GM19463 (cell line): ENCODE measurements around the gene ARFGAP1.
"Not testable (repeated sequence)": the region's sequence is repeated elsewhere in the genome, so short reads cannot be mapped to it uniquely, and the experiment has no call there.

Source experiments
- ATAC-seq: cut with Tn5 transposase; IDR thresholded peaks from one replicate; pipeline ENCODE4 v1.9.1; 2021; ENCODE audit warnings: mild to moderate bottlenecking, moderate library complexity; ENCODE audit not compliant: unreplicated experiment

The ARFGAP1 gene

GRCh38 chr20:63239431-63239830 is 33.2 kb upstream of the ARFGAP1 start:
- no peak for ATAC-seq

- no peak for ATAC-seq
Measured at GRCh38 chr20:63240004-63240403, 32.6 kb upstream of the ARFGAP1 start.

DNA sequence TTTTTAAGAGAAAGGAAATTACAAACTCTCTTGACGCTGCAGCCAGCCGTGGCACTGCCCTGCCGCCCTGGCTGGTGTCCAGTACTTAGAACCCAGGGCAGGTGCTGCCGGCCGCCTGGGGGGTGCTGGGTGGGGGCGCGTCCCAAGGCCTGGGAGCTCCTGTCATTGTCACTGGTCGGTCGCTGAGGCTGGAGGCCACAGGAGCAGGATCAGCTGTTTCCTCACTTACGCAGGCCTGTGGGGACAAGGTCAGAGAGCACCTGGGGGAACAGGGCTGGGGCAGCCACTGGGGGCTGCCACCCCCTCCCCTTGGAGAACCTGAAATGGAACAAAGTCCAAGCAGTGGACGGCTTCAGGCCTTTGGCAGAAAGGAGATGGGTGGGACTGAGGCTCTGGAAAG is 31.3 kb upstream of the ARFGAP1 start:
- no peak for ATAC-seq

GRCh38 chr20:63242736-63243135 is 29.9 kb upstream of the ARFGAP1 start:
- ATAC-seq: no peak

DNA sequence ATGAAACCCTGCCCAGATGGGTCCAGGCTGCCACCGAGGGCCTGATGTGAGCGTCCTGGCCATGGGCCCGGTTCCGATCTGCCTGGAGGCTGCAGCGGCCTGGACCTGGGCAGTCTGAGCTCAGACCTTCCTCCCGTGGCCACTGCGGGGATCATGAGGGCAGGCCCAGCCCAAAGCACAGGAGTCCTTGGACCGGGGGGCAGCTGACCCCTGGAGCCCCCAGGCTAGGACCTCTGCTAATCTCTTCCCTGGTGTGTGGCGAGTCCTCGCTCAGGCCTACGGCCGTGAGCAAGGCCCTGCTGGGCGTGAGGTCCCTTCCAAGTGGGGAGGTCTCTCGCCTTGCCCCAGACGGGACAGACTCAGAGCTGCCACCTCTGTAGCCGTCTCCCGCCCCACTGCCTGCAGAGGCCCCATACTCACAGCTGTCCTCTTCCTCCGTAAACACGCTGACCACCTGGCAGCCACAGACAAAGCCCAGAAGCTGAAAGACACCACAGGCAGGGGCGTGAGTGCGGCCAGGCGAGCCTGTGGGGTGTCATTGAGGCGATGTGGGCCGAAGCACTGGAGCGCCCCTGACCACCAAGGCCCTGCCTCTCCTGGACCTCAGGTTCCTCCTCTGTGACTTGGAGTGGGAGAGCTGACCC is 28.9 kb upstream of the ARFGAP1 start:
- no peak for ATAC-seq

- ATAC-seq: no peak
Measured at GRCh38 chr20:63244468-63244867, 28.1 kb upstream of the ARFGAP1 start.

- no peak for ATAC-seq
Measured at GRCh38 chr20:63246490-63247288, 25.9 kb upstream of the ARFGAP1 start.

DNA sequence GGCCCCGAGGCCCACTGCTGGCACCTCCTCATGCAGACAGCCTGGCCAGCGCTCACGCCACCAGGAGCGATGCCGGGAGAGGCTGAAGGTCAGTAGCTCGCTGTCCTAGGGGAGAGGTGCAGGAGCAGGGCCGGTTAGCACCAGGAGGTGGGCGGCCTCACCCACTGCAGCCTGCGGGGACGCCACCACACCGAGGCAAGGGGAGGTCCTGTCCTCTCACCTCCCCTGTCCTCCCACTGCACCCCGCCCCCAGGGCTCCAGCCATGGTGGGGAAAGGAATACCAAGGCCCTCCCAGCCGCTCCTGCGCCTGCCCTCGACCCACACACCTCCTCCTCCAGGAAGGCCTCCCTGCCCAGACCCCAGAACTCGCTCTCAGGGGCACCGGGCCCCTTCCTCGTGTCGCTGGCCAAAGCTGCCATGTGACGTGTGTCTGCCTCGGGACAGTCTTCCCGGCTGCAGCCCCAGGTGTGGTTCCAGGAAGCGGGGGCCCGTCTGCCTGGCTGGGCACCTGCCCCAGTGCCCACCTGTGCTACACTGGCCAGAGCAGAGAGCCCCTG is 24.9 kb upstream of the ARFGAP1 start:
- no peak for ATAC-seq

GRCh38 chr20:63248835-63249591 is 23.6 kb upstream of the ARFGAP1 start:
- ATAC-seq: no peak

- ATAC-seq: no peak
Measured at GRCh38 chr20:63249891-63250290, 22.7 kb upstream of the ARFGAP1 start.

DNA sequence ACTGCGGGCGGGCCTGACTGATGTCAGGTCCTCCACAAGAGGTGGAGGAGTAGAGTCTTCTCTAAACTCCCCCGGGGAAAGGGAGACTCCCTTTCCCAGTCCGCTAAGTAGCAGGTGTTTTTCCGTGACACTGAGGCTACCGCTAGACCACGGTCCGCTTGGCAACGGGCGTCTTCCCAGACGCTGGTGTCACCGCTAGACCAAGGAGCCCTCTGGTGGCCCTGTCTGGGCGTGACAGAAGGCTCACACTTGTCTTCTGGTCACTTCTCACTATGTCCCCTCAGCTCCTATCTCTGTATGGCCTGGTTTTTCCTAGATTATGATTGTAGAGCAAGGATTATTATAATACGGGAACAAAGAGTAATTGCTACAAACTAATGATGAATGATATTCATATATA is 21.3 kb upstream of the ARFGAP1 start:
- not testable (repeated sequence) for ATAC-seq

DNA sequence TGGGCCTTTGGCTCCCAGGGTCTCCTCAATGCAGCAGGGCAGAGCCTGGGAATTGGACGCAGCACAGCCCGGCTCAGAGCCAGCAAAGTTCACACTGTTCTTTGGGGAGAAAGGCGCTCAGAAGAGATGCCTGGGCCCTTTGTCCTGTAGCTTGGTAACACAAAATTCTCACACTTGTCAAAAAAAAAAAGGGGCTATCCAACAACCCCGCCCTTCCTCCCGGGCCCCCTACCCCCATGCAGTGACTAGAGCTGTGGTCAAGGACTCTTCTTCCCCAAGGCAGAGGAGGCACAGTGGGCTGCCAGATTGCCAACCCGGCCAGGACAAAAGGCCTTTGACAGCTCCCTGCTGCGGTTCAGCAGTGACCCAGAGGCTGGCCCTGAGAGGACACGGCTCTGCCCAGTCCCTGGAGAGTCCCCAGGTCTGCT is 20.3 kb upstream of the ARFGAP1 start:
- ATAC-seq: no peak

DNA sequence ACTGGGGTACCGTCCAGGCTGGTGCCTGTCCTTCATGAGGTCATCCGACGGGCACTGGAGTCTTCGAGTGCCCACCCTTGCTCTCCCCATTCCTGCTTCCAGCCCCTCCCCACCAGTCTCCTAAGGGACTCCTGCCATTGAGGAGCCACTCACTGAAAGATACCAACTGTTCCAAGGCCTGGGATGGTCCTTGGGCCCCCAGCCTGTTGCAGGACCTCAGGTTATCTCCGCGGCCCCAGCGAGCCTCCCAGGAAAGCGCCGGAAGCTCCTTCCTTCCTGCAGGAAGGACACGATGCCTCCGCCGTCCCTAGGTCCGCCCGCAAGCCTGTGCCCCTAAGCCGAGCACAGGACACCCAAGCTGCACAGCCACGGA is 19.6 kb upstream of the ARFGAP1 start:
- no peak for ATAC-seq

- ATAC-seq: no peak
Measured at GRCh38 chr20:63253438-63254231, 19.0 kb upstream of the ARFGAP1 start.

DNA sequence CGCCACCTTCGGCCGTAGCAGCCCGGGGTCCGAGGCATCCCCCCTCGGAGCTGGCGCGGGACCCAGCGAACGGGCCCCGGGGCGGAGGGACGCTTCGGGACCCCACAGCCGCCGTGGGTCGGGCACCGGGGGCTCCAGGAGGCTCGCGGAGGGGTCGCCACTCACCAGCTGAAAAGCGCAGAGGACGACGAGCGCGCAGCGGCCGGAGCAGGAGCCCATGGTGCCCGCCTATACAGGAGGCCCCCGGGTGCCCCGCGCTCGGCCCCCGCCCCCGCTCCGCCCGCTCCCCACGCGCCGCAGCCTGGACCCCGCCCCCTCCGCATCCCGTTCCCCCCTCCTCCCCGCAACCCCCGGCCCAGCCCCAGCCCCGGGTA is 18.4 kb upstream of the ARFGAP1 start, which contains the start of gene NKAIN4:
TSS of gene NKAIN4 (minus strand) at position 232 of the 374 bp plus-strand sequence. CDS start at position 219, 13 bp downstream.
- ATAC-seq: no peak

- ATAC-seq: no peak
Measured at GRCh38 chr20:63254606-63255384, 17.8 kb upstream of the ARFGAP1 start.

- no peak for ATAC-seq
Measured at GRCh38 chr20:63255931-63256704, 16.5 kb upstream of the ARFGAP1 start.

DNA sequence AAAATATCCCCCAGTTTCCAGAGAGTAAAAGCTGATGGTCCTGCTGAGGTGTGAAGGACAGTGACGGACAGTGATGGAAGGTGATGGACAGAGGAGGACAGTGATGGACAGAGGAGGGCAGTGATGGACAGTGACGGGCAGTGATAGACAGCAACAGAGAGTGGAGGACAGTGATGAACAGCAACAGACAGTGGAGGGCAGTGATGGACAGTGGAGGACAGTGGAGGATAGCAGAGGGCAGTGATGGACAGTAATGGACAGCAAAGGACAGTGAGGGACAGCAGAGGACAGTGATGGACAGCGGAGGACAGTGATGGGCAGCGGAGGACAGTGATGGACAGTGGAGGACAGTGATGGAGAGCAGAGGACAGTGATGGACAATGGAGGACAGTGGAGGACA is 15.7 kb upstream of the ARFGAP1 start:
- no peak for ATAC-seq

GRCh38 chr20:63257629-63258028 is 15.0 kb upstream of the ARFGAP1 start:
- ATAC-seq: no peak
